ENCODE results near the gene SH3BGRL.

The SH3BGRL gene

GRCh38 chrX:81286608-81287007 is 84.7 kb downstream of the SH3BGRL start:
- ATAC-seq (ENCODE audit: low read depth) (peak; percentile 45; the same call in 1 of the 3 replicates), DNase-seq (ENCODE audit: low spot score) (no peak)
- H3K36me3 ChIP-seq (ENCODE audit: low read depth) = no peaks in the 10 kb centered on the region
- no peak overlapping the region for H3K4me3 ChIP-seq (ENCODE audit: severe bottlenecking)
- peaks cover 4% of the 10 kb centered on the region for H3K4me1 ChIP-seq (ENCODE audit: insufficient read depth, poor library complexity, severe bottlenecking)
- H3K9me3 ChIP-seq (ENCODE audit: severe bottlenecking) = no peaks in the 10 kb centered on the region
- TF ChIP-seq CTCF (IDR thresholded peaks at IDR 0.05; ENCODE audit: poor library complexity, severe bottlenecking) = no peak
- no peak overlapping the region for H3K27ac ChIP-seq (ENCODE audit: poor library complexity, severe bottlenecking)
- H3K27me3 ChIP-seq (ENCODE audit: insufficient read depth, poor library complexity, severe bottlenecking) = no peaks in the 10 kb centered on the region

- ATAC-seq (ENCODE audit: low read depth) (no peak), DNase-seq (ENCODE audit: low spot score) (no peak)
- H3K9me3 ChIP-seq (ENCODE audit: severe bottlenecking) = no peaks in the 10 kb centered on the region
- H3K4me3 ChIP-seq (ENCODE audit: severe bottlenecking) = no peak overlapping the region
- H3K27ac ChIP-seq (ENCODE audit: poor library complexity, severe bottlenecking) = no peak overlapping the region
- H3K27me3 ChIP-seq (ENCODE audit: insufficient read depth, poor library complexity, severe bottlenecking) = no peaks in the 10 kb centered on the region
- no peaks in the 10 kb centered on the region for H3K4me1 ChIP-seq (ENCODE audit: insufficient read depth, poor library complexity, severe bottlenecking)
- no peak for TF ChIP-seq CTCF (IDR thresholded peaks at IDR 0.05; ENCODE audit: poor library complexity, severe bottlenecking)
- no peaks in the 10 kb centered on the region for H3K36me3 ChIP-seq (ENCODE audit: low read depth)
Observed at GRCh38 chrX:81291996-81292395, 90.1 kb downstream of the SH3BGRL start.

GRCh38 chrX:81294101-81294500 is 92.2 kb downstream of the SH3BGRL start:
- ATAC-seq (ENCODE audit: low read depth) = no peak
- Histone ChIP-seq H3K27ac (ENCODE audit: poor library complexity, severe bottlenecking) (no peak overlapping the region), H3K27me3 (ENCODE audit: insufficient read depth, poor library complexity, severe bottlenecking) (no peaks in the 10 kb centered on the region), H3K4me1 (ENCODE audit: insufficient read depth, poor library complexity, severe bottlenecking) (no peaks in the 10 kb centered on the region), H3K36me3 (ENCODE audit: low read depth) (no peaks in the 10 kb centered on the region), H3K9me3 (ENCODE audit: severe bottlenecking) (no peaks in the 10 kb centered on the region), H3K4me3 (ENCODE audit: severe bottlenecking) (no peak overlapping the region)
- no peak for TF ChIP-seq CTCF (IDR thresholded peaks at IDR 0.05; ENCODE audit: poor library complexity, severe bottlenecking)
- no peak for DNase-seq (ENCODE audit: low spot score)

- Histone ChIP-seq H3K36me3 (ENCODE audit: low read depth) (no peaks in the 10 kb centered on the region), H3K4me3 (ENCODE audit: severe bottlenecking) (no peak overlapping the region), H3K4me1 (ENCODE audit: insufficient read depth, poor library complexity, severe bottlenecking) (no peaks in the 10 kb centered on the region), H3K27ac (ENCODE audit: poor library complexity, severe bottlenecking) (no peak overlapping the region), H3K9me3 (ENCODE audit: severe bottlenecking) (no peaks in the 10 kb centered on the region), H3K27me3 (ENCODE audit: insufficient read depth, poor library complexity, severe bottlenecking) (no peaks in the 10 kb centered on the region)
- 0 out of 3 replicates have a peak, but pooled peaks have one; percentile 27 for ATAC-seq (ENCODE audit: low read depth)
- no peak for TF ChIP-seq CTCF (IDR thresholded peaks at IDR 0.05; ENCODE audit: poor library complexity, severe bottlenecking)
- DNase-seq (ENCODE audit: low spot score) = no peak
Observed at GRCh38 chrX:81301877-81302276, 100.0 kb downstream of the SH3BGRL start.

GRCh38 chrX:81304563-81304962 is 102.7 kb downstream of the SH3BGRL start:
- ATAC-seq (ENCODE audit: low read depth) = no peak
- no peak for DNase-seq (ENCODE audit: low spot score)
- Histone ChIP-seq H3K4me1 (ENCODE audit: insufficient read depth, poor library complexity, severe bottlenecking) (no peaks in the 10 kb centered on the region), H3K27ac (ENCODE audit: poor library complexity, severe bottlenecking) (no peak overlapping the region), H3K27me3 (ENCODE audit: insufficient read depth, poor library complexity, severe bottlenecking) (no peaks in the 10 kb centered on the region), H3K9me3 (ENCODE audit: severe bottlenecking) (no peaks in the 10 kb centered on the region), H3K4me3 (ENCODE audit: severe bottlenecking) (no peak overlapping the region), H3K36me3 (ENCODE audit: low read depth) (no peaks in the 10 kb centered on the region)
- no peak for TF ChIP-seq CTCF (IDR thresholded peaks at IDR 0.05; ENCODE audit: poor library complexity, severe bottlenecking)
